Kidney epithelial cell (primary cell): ENCODE data around the gene NXN. TPM values are rescaled to one million over a fixed set of nuclear protein-coding genes. Genes with fewer than 3 reads are reported as not detected.

Source experiments
- DNase-seq: peaks from one replicate; pipeline ENCODE4 v3.0.0-alpha.2; 2010; ENCODE audit warnings: low read depth
- H3K27me3 ChIP-seq: 2 replicates; pipeline ENCODE4 v1.6.0; 2011; ENCODE audit warnings: low read length; ENCODE audit not compliant: control insufficient read depth, insufficient read depth
- H3K36me3 ChIP-seq: 2 replicates; pipeline ENCODE4 v1.5.1; 2011; ENCODE audit warnings: low read length; ENCODE audit not compliant: control insufficient read depth, insufficient read depth
- H3K4me3 ChIP-seq: 2 replicates; pipeline ENCODE4 v1.5.1; 2011; ENCODE audit warnings: low read depth, mild to moderate bottlenecking, control low read depth, low read length
- total RNA-seq: library from RNA; depleted of rRNA; stranded (reverse); fragments of >200 nt; gene quantifications from 2 replicates; pipeline ENCODE4 v1.2.3, GENCODE V29; 2015
- TF ChIP-seq, protein P1 (sequence below): IDR thresholded peaks from 2 replicates; pipeline ENCODE4 v1.5.1; 2011; ENCODE audit warnings: mild to moderate bottlenecking, moderate library complexity, low read length, control low read depth, inconsistent platforms; ENCODE audit not compliant: insufficient read depth, poor library complexity, severe bottlenecking

The NXN gene
- total RNA-seq, 1 donor from 2014 or later: 34.3 TPM

GRCh38 chr17:864315-864714 lies 115.3 kb downstream of the NXN start:
- Histone ChIP-seq H3K27me3 (no peaks in the 10 kb centered on the region), H3K36me3 (no peaks in the 10 kb centered on the region), H3K4me3 (no peak overlapping the region)
- DNase-seq: no peak
- TF ChIP-seq, protein P1, sequence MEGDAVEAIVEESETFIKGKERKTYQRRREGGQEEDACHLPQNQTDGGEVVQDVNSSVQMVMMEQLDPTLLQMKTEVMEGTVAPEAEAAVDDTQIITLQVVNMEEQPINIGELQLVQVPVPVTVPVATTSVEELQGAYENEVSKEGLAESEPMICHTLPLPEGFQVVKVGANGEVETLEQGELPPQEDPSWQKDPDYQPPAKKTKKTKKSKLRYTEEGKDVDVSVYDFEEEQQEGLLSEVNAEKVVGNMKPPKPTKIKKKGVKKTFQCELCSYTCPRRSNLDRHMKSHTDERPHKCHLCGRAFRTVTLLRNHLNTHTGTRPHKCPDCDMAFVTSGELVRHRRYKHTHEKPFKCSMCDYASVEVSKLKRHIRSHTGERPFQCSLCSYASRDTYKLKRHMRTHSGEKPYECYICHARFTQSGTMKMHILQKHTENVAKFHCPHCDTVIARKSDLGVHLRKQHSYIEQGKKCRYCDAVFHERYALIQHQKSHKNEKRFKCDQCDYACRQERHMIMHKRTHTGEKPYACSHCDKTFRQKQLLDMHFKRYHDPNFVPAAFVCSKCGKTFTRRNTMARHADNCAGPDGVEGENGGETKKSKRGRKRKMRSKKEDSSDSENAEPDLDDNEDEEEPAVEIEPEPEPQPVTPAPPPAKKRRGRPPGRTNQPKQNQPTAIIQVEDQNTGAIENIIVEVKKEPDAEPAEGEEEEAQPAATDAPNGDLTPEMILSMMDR: no peak

DNA sequence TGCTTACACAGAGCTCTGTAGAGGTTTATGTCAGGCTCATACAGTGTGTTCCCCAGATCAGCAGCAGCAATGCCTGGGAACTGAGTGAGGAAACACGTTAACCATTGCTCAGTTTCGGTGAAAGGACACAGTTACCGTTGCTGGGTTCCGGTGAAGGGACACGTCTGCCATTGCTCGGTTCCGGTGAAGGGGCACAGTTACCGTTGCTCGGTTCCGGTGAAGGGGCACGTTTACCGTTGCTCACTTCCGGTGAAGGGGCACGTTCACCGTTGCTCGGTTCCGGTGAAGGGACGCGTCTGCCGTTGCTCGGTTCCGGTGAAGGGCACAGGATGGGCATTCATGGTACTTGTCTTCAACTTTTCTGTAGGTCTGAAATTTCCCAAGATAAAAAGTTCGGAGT lies 115.7 kb downstream of the NXN start:
- DNase-seq: no peak
- no peaks in the 10 kb centered on the region for H3K27me3 ChIP-seq
- no peak overlapping the region for H3K4me3 ChIP-seq
- TF ChIP-seq, protein P1: no peak
- H3K36me3 ChIP-seq: no peaks in the 10 kb centered on the region

- no peak for DNase-seq
- Histone ChIP-seq H3K27me3 (no peaks in the 10 kb centered on the region), H3K4me3 (no peak overlapping the region), H3K36me3 (no peaks in the 10 kb centered on the region)
- TF ChIP-seq, protein P1: no peak
Measured at GRCh38 chr17:862582-862981, 117.0 kb downstream of the NXN start.

DNA sequence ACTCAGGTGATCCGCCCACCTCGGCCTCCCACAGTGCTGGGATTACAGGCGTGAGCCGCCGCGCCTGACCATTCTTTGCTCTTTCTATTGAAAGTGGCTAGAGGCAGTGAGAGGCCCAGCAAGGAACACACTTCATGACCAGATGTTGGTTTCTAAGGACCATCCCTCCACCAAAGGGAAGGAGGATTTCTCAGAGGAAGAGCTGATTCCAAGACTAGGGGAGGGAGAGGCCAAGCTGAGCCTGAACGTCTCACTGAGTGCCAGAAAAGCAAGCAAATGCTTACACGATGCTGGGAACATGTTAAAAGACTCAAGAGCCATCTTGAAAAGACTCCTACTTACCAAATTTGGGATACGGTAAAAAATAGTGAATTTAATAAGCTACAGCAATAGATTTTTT lies 118.2 kb downstream of the NXN start:
- H3K4me3 ChIP-seq: no peak overlapping the region
- H3K27me3 ChIP-seq: no peaks in the 10 kb centered on the region
- TF ChIP-seq, protein P1: no peak
- H3K36me3 ChIP-seq: no peaks in the 10 kb centered on the region
- no peak for DNase-seq

- no peaks in the 10 kb centered on the region for H3K27me3 ChIP-seq
- no peaks in the 10 kb centered on the region for H3K36me3 ChIP-seq
- H3K4me3 ChIP-seq: no peak overlapping the region
- DNase-seq: no peak
- TF ChIP-seq, protein P1: no peak
Measured at GRCh38 chr17:860805-861204, 118.8 kb downstream of the NXN start.

DNA sequence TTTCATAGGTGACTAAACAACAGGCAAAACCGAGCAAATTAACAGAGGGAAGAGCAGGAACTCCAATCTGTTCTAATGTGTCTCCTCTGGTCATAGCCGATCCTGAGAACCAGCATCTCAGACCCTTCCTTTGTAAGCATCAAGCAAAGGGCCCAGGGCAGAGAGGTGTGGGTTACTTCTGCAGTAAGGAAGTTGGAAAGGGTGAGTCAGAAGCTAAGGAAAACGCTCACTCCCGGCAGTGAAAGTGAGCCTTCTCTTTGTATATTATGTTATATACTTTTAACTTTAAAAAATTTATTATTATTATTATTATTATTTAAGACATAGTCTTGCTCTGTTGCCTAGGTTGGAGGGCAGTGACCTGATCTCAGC lies 119.8 kb downstream of the NXN start:
- TF ChIP-seq, protein P1: no peak
- no peak overlapping the region for H3K4me3 ChIP-seq
- no peak for DNase-seq
- no peaks in the 10 kb centered on the region for H3K36me3 ChIP-seq
- no peaks in the 10 kb centered on the region for H3K27me3 ChIP-seq
